Measurements from ENCODE around the gene SRP14.
A peak's percentile ranks its signal among the peaks of the same experiment; 100 is the strongest.

Gene SRP14

GRCh38 chr15:40063563-40064011 lies 24.6 kb upstream of the SRP14 start:
- peak overlapping the region; percentile 71 to 92 (median 89) for H3K27ac ChIP-seq
- peaks cover 57 to 100% (median 96%) of the 10 kb centered on the region in 10 experiments for H3K4me1 ChIP-seq
- H4K20me1 ChIP-seq, result no peaks in the 10 kb centered on the region
- peaks cover 0 to 7% (median 0%) of the 10 kb centered on the region in 11 experiments; a peak in 2 of 22 replicates for H3K36me3 ChIP-seq
- peak overlapping the region in 3 of 10 experiments; percentile 6 to 17 (median 13); a peak in 4 of 20 replicates for H3K4me3 ChIP-seq
- no peak for TF ChIP-seq Cebpa-rat (IDR thresholded peaks at IDR 0.05)
- peak overlapping the region; percentile 72 to 96 (median 86) for H3K4me2 ChIP-seq
- H3K9ac ChIP-seq, result peak overlapping the region; percentile 24 to 73 (median 64); a peak in 19 of 22 replicates
- H3K9me3 ChIP-seq (replicated peaks in 1 of 11), result no peaks in the 10 kb centered on the region
- H3K27me3 ChIP-seq, result no peaks in the 10 kb centered on the region

GRCh38 chr15:40062816-40063562 lies 24.0 kb upstream of the SRP14 start:
- Histone ChIP-seq H3K9me3 (replicated peaks in 1 of 11) (no peaks in the 10 kb centered on the region), H3K36me3 (peaks cover 0 to 7% (median 0%) of the 10 kb centered on the region in 11 experiments; a peak in 2 of 22 replicates), H3K27me3 (no peaks in the 10 kb centered on the region), H3K4me1 (peaks cover 57 to 100% (median 96%) of the 10 kb centered on the region in 10 experiments), H4K20me1 (no peaks in the 10 kb centered on the region), H3K9ac (peak overlapping the region; percentile 24 to 73 (median 64); a peak in 18 of 22 replicates), H3K4me3 (peak overlapping the region in 3 of 10 experiments; percentile 6 to 13 (median 13); a peak in 3 of 20 replicates), H3K4me2 (peak overlapping the region; percentile 72 to 96 (median 86)), H3K27ac (peak overlapping the region; percentile 71 to 92 (median 89))
- TF ChIP-seq Cebpa-rat (IDR thresholded peaks at IDR 0.05), result no peak

GRCh38 chr15:40061212-40061901 lies 22.4 kb upstream of the SRP14 start:
- Histone ChIP-seq H3K27ac (peak overlapping the region in 10 of 11 experiments; percentile 4 to 94 (median 89); a peak in 16 of 22 replicates), H3K9ac (no peak overlapping the region), H3K27me3 (no peaks in the 10 kb centered on the region), H3K4me3 (0 out of 20 replicates have a peak overlapping the region, but pooled peaks of 1 of the 10 experiments have one; percentile 1), H3K36me3 (peaks cover 0 to 7% (median 0%) of the 10 kb centered on the region in 11 experiments; a peak in 2 of 22 replicates), H3K4me2 (peak overlapping the region in 10 of 11 experiments; percentile 0 to 96 (median 89); a peak in 18 of 22 replicates), H3K9me3 (replicated peaks in 1 of 11) (no peaks in the 10 kb centered on the region), H4K20me1 (no peaks in the 10 kb centered on the region), H3K4me1 (peaks cover 68 to 100% (median 100%) of the 10 kb centered on the region in 10 experiments)
- TF ChIP-seq Cebpa-rat (IDR thresholded peaks at IDR 0.05), result no peak

- peaks cover 70 to 100% (median 100%) of the 10 kb centered on the region in 10 experiments for H3K4me1 ChIP-seq
Measured at GRCh38 chr15:40060236-40060961, 21.4 kb upstream of the SRP14 start.

GRCh38 chr15:40059821-40060220 lies 20.8 kb upstream of the SRP14 start:
- Histone ChIP-seq H3K27me3 (no peaks in the 10 kb centered on the region), H3K27ac (peak overlapping the region; percentile 73 to 94 (median 89); a peak in 21 of 22 replicates)
- TF ChIP-seq Cebpa-rat (IDR thresholded peaks at IDR 0.05), result no peak

More at GRCh38 chr15:40060236-40060961, 21.4 kb upstream of the SRP14 start:
- Histone ChIP-seq H3K4me2 (peak overlapping the region in 10 of 11 experiments; percentile 72 to 96 (median 89); a peak in 19 of 22 replicates), H4K20me1 (no peaks in the 10 kb centered on the region), H3K9ac (peak overlapping the region in 5 of 11 experiments; percentile 1 to 78 (median 66); a peak in 6 of 22 replicates), H3K27ac (peak overlapping the region in 10 of 11 experiments; percentile 79 to 94 (median 89); a peak in 19 of 22 replicates), H3K27me3 (no peaks in the 10 kb centered on the region), H3K36me3 (peaks cover 0 to 7% (median 0%) of the 10 kb centered on the region in 11 experiments; a peak in 2 of 22 replicates), H3K9me3 (replicated peaks in 1 of 11) (no peaks in the 10 kb centered on the region), H3K4me3 (0 out of 20 replicates have a peak overlapping the region, but pooled peaks of 1 of the 10 experiments have one; percentile 1)
- TF ChIP-seq Cebpa-rat (IDR thresholded peaks at IDR 0.05), result no peak

GRCh38 chr15:40058476-40059140 lies 19.6 kb upstream of the SRP14 start:
- Histone ChIP-seq H3K27ac (peak overlapping the region; percentile 73 to 94 (median 89)), H3K36me3 (peaks cover 0 to 7% (median 0%) of the 10 kb centered on the region in 11 experiments; a peak in 2 of 22 replicates), H3K4me2 (peak overlapping the region; percentile 72 to 96 (median 89)), H3K9me3 (replicated peaks in 1 of 11) (no peaks in the 10 kb centered on the region), H3K4me1 (peaks cover 70 to 100% (median 100%) of the 10 kb centered on the region in 10 experiments), H3K9ac (peak overlapping the region; percentile 63 to 81 (median 76); a peak in 21 of 22 replicates), H4K20me1 (no peaks in the 10 kb centered on the region), H3K4me3 (peak overlapping the region in 5 of 10 experiments; percentile 5 to 46 (median 42); a peak in 7 of 20 replicates), H3K27me3 (no peaks in the 10 kb centered on the region)
- peak in 9 of 11 experiments; percentile 38 to 88 (median 79); a peak in 15 of 22 replicates for TF ChIP-seq Cebpa-rat (IDR thresholded peaks at IDR 0.05)

More at GRCh38 chr15:40059821-40060220, 20.8 kb upstream of the SRP14 start:
- no peaks in the 10 kb centered on the region for H3K9me3 ChIP-seq (replicated peaks in 1 of 11)
- no peak overlapping the region for H3K4me3 ChIP-seq
- H3K4me2 ChIP-seq, result peak overlapping the region; percentile 72 to 96 (median 89); a peak in 20 of 22 replicates
- peaks cover 0 to 7% (median 0%) of the 10 kb centered on the region in 11 experiments; a peak in 2 of 22 replicates for H3K36me3 ChIP-seq
- peak overlapping the region in 9 of 11 experiments; percentile 34 to 81 (median 73); a peak in 16 of 22 replicates for H3K9ac ChIP-seq
- H4K20me1 ChIP-seq, result no peaks in the 10 kb centered on the region
- H3K4me1 ChIP-seq, result peaks cover 70 to 100% (median 100%) of the 10 kb centered on the region in 10 experiments

- 0 out of 22 replicates have a peak, but pooled peaks of 1 of the 11 experiments have one; percentile 13 for TF ChIP-seq Cebpa-rat (IDR thresholded peaks at IDR 0.05)
- peak overlapping the region; percentile 72 to 96 (median 89) for H3K4me2 ChIP-seq
- peaks cover 84 to 100% (median 100%) of the 10 kb centered on the region in 10 experiments for H3K4me1 ChIP-seq
- peak overlapping the region in 4 of 10 experiments; percentile 1 to 29 (median 14); a peak in 4 of 20 replicates for H3K4me3 ChIP-seq
- no peaks in the 10 kb centered on the region for H4K20me1 ChIP-seq
- H3K9me3 ChIP-seq (replicated peaks in 1 of 11), result no peaks in the 10 kb centered on the region
- peak overlapping the region; percentile 45 to 93 (median 86); a peak in 20 of 22 replicates for H3K27ac ChIP-seq
- H3K9ac ChIP-seq, result peak overlapping the region; percentile 42 to 82 (median 68); a peak in 20 of 22 replicates
- H3K36me3 ChIP-seq, result peaks cover 0 to 6% (median 0%) of the 10 kb centered on the region in 11 experiments; a peak in 1 of 22 replicates
- H3K27me3 ChIP-seq, result no peaks in the 10 kb centered on the region
Measured at GRCh38 chr15:40055576-40056293, 16.8 kb upstream of the SRP14 start.
